GM21723 (cell line): ENCODE data around the gene CREB3L2.

Source experiments
- ATAC-seq: cut with Tn5 transposase; IDR thresholded peaks from one replicate; pipeline ENCODE4 v1.9.1; 2021; ENCODE audit warnings: mild to moderate bottlenecking, moderate library complexity; ENCODE audit not compliant: unreplicated experiment

Gene CREB3L2

DNA sequence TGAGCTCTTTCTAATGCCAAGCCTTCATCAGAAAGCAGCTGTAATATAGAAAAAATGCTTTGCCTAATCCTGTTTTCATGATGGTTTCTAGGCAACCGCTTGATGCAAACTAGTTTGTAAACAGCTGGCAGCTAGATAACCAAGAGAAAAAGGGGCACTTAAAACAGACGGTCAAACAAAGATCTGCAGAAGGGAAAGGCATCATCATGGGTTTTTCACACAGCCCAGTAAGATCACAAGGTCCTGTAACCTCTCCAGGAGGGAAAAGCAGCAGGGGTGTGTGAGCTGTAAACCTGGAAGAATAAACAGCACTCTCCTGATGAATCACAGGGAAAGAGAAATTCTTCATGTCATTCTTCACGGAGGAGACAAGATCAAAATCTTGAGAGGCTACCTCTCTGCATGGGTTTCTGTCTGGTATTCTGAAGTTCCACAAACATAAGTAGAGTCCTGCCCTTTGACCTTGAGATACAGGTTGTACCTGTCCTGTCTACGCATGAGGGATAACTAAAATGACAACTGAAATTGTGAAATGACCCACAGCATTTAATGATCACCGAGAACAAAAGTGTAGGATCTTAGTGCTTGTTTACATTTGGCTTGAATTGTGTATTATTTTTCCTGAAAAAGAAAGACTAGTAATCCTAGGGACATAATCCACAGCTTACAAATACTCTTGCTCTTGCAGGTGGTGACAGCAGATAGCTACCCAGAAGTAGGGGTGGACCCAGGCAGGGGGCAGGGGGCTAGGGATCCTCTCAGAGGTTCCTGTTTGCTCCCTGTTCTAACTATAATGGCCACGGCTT, 48.0 kb downstream of the CREB3L2 start:
- ATAC-seq: no peak

DNA sequence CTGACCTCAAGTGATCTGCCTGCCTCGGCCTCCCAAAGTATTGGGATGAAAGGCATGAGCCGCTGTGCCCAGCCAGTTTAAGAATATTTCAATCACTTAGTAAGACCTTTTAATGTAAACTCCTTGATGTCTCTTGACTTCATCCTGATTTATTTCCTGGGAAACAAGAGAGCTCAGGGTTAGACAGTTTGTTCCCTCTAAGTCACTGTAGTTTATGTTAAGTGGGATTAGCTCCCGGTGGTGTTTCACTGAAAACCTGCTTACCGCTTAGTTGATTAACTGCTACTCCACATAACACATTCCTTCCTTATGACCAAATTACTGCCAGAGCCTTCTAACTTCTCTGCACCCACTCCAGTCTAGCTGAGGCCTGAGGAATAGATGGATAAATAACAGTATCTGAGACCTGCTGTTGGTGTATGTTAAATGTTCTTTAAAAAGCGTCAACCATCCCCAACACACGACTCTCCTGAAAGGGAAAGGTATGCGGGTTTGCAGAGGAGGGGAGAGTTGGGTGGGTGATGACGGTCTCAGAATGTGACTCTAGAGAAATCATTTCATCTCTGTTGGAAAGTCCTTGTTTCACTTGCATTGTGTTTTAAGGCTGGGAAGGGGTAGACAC, 48.7 kb downstream of the CREB3L2 start:
- no peak for ATAC-seq

DNA sequence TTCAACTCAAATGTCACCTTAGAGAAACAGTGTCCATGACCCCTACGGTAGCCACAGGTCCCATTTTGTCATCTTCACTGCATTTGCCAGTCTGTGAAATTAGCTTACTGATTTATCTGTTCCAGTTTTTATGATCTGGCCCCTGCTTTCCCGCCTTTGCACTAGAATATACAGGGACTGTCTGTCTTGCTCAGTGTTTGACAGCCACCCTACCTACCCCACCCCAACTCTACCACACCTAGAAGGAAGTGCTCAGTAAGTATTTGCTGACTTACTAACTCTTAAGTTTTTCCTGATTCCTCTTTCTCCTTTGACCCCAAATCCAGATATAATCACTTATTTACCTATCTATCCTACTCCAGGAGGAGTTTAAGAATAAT, 49.5 kb downstream of the CREB3L2 start:
- ATAC-seq: no peak

DNA sequence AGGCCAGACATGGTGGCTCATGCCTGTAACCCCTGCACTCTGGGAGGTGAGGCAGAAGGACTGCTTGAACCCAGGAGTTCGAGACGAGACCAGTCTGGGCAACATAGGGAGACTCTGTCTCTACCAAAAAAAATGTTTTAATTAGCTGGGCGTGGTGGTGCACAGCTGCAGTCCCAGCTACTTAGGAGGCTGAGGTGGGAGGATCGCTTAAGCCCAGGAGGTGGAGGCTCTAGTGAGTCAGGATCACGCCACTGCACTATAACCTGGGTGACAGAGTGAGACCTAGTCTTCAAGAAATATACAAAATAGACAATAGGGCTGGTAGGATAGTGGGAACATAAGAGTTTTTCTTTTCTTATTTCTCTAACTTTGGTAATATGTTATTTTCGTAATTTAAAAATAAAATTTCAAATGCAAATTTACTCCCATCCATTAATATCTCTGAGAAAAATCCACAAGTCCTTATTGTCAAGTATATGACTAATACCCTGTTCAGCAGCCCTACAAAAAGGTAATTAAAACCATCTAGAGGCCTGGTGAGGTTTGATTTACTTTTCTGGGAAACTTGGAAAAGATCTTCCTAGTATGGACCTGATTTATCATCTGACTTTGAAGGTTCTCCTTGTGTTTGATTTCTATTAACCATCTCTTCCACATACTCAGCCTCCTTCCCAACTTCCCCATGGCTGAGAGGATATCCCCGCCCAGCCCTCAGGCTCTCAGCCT, 50.0 kb downstream of the CREB3L2 start:
- no peak for ATAC-seq

DNA sequence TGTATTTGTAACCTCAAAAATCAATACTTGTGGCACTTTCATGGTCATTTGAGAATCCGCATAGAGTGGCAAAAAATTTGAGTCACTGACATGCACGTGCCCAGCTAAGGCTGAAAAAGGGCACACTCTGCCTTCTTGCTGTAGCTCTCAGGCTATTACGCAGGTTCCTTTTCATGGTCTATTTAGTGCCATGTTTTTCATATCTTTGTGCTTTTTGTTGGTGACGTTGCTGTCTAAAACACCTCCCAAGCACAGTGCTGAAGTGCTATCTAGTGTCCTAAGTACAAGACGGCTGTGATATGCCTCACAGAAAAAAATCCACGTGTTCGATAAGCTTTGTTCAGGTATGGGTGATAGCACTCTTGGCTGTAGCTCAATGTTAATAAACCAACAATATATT, 50.9 kb downstream of the CREB3L2 start:
- no peak for ATAC-seq

DNA sequence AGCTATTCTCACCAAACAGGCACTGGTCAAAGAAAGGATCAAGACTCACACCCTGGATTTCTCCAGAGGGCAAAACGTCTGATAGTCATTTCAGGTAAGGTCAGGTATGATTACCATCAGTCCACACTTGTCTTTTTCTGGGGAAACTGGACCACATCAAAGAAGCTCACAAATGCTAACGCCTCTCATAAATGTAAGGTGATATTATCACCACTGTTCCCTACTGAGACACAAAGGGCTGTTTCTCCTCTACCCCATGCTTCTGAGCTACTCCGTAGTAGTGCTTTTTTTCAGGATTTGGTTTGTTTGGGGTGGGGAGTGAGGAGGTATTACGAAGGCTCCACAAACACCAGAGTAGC, 51.6 kb downstream of the CREB3L2 start:
- no peak for ATAC-seq

DNA sequence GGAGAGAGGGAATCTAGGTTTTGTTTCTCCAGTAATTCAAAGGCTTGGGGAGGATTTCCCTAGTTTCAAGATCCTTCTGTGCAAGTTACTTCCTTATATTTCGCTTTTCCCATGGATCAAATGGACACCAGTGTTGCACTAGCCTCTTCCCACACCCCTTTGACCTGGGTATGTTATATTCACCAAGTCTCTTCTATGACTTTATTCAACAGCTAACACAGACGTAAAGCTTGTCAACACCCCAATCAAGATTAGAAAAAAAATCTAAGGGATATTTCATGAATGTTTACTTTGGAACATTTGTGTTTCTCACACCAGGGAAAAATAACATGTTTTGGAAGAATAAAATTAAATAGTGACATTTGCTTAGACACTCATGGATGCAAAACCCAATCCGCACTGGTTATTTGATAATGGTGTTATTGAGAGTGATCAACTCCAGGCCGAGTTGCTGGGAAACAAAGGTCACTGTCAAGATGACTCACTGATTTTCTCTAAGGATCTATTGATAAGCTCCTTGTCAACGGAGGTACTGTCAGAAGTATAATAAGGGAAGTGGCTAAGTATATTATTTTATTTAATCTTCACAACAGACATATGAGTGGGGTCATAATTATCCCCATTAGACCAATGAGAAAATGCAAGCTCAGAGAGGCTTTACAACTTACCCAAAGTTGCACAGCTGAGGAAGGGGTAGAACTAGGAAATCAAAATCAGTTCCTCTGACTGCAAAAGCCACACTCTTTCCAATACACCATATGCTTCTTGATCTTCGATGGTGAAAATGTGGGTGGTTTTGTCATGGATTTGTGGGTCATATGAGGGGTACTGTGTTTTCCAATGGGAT, 52.2 kb downstream of the CREB3L2 start:
- no peak for ATAC-seq

DNA sequence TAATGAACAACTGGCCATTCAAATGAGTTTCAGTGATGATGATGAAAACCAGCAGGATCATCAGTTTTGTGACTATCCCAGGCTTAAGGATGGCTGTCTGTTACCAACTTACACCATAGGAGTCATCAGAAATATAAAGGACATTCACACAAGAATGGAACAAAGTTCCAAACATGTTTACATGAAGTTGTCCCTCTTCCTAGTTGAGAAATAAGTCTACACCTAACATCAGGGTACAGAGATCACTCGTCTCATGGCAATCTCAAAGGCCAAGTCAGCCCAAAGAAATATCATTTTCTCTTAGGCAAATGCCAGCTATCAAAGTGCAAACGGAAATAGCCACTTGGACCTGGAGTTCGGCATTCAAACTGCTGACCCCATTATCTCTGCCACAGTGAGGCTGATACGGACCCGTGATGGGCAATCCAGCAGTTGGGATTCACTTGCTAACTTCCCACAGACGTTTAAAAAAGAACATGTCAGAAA, 53.0 kb downstream of the CREB3L2 start:
- no peak for ATAC-seq

DNA sequence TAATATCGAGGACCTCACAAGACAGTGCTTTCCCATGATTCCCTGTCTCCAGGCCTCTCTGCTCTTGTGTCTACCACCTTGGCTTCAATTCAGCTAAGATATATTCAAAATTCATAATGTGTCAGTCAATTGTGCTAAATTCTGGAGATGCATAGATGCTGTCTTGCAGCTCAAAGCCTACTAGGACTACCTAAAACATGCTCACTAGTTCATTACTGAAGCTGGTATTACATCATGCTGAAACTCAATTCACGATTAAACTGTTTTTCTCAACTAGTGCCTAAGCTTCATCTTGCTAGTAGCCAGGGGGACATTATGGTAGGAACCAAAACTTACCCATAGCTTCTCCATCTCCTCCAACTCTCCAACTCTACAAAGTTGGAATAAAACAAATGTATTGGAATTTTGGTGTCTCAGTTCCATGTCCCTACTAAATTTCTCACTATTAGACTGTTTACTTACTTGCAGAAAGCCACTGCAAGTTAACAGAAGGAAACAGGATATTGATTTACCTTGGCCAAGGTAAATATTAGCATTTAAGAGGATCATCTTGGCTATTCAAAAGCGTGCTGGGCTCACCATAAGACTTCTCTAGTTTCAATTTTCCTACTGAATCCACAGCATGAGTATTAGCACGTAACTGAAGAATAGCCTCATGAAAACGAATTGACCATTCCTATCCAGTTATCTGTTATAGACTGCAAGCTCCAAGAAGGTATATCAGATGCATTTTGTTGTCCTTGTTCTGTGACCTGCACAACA, 53.6 kb downstream of the CREB3L2 start:
- no peak for ATAC-seq

DNA sequence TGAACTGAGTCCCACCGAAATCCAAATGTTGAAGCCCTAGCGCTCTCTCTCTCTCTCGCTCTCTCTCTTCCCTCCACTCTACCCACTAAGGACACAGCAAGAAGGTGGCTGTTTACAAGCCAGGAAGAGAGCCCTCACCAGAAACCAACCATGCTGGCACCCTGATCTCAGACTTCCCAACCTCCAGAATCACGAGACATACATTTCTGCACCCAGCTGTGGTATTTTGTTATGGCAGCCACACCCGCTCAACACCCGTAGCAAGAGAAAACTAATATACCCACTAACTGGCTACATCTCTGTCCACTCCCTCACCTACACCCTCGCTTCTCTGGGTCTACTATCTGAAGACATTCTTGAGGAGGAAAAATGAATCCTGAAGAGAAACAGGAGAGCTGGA, 54.8 kb downstream of the CREB3L2 start:
- ATAC-seq: no peak

DNA sequence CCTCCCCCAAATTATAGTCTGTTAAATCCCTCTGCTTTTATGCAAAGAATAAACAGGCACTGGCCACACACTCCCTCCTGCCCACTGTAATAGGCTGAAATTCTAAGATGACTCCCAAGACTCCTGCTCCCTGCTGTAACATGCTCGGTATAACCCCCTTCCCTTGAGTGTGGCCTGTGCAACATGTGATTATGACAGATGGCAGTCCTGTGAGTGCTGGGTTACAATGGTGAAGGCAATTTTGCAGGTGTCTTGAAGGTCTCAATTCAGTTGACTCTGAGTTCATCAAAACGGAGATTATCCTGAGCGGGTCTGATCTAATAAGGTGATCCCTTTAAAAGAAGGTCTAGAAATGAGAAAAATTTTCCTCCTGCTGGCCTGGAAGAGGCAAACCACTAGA, 55.9 kb downstream of the CREB3L2 start:
- ATAC-seq: no peak

DNA sequence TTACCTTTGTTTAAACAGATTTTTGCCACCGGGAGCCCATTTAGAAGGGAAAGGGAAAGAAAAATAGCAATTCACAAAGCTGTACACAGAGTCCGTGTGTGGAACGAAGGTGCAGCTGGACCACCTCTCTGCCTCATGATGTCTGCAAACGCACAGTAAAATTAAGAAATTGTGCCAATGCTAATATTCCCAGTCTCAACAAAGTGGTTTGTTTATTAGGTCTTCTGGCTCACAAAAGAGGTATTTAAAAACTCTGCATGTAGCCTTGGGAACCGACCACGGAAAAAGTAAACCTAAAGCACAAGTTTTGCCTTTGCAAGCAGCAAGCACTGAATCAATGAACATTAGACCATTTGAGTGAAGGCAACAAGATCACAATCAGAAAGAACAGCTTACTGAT, 57.7 kb downstream of the CREB3L2 start:
- ATAC-seq: no peak

DNA sequence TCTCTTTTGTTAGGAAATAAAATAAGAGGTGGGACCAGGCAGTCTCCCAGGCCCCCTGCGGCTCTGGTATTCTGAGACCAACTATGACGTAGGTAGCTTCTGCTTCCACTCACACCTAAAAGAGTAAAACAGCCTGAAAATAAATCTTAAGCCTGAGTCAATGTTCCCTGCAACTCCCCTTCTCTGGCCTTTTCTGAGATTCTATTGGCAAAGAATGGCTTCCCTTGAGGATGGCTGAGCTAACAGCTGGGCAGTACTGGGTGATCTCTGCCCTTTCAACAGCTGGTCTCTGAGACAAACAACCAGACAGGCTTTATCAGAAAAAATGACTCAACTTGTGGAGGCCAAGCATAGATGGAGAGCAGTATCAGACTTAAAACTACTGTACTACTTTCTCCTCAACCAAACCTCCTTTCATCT, 58.7 kb downstream of the CREB3L2 start:
- no peak for ATAC-seq

DNA sequence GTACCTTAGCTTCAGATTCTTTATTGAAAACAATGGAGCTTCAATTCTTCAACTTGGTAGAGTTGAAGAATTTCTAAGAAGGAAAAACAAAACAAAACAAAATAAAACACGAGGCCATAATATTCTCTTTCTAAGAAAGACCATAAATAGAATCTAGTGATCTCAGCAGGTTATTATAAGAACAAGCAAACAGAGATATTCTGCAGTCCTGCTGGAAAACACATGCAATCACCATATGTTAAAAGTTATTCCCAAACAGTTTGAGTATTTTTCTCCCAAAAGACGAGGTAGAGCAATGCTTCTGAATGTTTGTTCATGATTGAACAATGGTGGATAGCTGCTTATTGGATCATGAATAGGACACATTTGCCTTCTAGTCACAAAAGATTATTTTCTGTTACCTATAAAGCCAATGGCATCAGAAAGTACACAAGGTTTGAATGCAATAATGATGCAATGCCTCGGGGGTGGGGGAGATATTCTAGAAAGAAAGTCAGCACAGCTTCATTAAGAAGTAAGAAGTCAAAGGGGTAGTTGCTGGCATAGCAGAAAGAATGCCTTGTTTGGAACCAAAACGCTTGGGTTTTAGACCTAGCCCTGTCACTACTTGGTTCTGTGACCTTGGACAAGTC, 59.3 kb downstream of the CREB3L2 start:
- no peak for ATAC-seq

DNA sequence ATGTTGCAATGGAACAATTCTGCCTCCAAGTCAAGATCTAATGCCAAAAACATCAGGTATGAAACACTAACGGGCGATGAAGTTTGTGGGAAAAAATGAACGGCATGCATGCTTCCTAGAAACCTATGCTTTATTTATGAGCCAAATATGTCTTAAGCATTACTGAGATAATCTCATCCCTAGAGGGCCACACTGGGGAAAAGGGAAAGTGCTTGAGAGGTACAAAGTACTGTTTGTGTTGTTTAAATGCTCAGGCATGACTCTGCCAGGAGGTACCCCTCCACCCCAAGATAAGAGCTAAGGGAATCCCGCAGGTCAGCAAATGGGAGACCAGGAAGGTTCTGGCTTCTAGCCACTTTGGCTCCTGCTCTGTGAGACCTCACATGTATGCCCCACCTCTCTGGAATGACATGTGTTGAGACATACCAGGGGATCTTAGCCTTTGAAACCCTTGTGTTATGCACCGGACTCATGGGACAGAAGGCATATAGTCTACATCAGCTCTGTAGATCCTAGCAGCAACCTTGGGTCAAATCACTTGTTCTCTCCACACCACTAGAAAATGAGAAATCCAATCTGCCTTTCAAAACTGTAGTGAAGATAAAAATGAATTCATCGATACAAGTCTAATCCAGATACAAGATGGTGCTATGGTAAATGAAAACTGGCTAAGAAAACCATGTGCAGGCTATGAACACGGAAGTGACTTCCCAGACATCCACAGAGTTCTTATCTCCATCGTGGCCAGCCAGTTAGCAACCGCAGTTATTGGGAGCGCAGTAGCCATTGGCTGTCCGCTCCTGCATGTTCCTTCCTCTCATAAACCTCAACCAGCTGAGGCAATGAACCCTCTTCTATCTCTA, 61.0 kb downstream of the CREB3L2 start:
- no peak for ATAC-seq

DNA sequence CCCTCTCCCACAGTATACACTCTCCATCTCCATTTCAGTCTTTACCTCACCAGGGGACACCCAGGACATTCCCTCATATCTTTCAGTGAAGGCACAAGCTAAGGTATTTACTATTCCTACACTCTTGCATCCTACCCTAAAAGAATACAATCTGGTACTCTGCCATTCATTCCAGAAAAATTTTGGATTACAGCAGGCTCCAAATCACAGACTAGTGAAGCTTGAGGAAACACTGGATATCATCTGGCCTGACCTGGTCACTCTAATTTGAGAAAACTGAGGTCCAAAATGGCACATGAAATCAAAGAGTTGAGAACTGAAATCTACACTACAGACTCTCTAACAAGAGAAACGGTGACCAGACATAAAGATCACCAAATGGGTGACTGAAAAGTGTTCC, 61.7 kb downstream of the CREB3L2 start:
- no peak for ATAC-seq

DNA sequence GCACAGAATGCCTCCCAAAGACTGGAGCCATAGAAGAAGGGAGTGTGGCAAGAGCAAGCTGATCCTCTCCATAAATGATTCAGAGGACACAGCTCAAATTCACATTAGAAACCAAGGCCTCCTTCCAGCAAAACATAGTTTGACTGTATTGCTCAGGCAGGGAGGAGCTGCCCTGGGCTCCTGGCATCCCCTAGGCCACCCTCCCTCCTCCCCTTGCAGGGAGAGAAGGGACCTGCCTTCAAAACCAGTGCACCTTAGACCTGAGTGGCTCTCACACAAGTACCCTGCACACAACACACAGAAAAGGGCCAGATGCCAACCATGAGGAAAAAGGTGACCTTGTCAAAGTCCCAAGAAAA, 64.7 kb downstream of the CREB3L2 start:
- ATAC-seq: no peak

DNA sequence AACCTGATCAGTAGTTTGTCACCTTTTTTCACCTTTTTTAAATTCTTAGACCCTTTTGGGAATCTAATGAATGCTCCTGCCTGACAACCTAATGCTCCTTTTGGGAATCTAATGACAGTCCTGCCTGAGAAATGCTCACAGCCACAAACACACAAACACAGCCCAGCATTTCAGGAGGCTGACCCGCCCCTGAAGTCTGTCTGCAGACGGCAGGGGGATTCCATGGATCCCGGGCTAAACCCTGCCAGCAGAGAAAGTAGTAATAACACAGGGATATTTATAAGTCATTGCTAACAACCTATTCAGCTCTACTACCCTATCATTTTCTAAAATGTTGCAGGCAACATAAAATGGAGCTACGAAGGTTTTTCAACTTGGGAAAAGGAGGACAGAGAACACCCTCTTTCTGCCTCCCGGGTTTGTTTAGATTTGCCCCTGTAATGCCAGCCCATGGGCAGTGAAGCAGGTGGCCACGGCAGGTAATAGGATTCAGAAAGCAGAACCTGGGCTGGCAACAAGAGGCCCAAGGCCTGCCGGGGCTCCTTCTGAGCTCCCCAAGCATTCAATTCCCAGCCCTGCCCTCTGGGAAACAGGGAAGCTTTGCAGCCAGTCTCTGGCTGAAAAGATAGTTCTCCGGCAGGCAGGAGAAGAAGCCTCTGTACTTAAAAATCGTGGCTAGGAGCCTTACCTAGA, 65.2 kb downstream of the CREB3L2 start:
- no peak for ATAC-seq
